C4-2B (cell line): ENCODE data around the gene CXXC5.

Experiments used
- ZFX ChIP-seq: fragments of 450-650 bp; IDR thresholded peaks from 2 replicates; pipeline ENCODE4 v1.6.1; 2017
- TF ChIP-seq, protein P1 (sequence below): fragments of 450-650 bp; conservative IDR thresholded peaks from 2 replicates; pipeline ENCODE4 v1.5.1; 2017; ENCODE audit warnings: mild to moderate bottlenecking

DNA sequence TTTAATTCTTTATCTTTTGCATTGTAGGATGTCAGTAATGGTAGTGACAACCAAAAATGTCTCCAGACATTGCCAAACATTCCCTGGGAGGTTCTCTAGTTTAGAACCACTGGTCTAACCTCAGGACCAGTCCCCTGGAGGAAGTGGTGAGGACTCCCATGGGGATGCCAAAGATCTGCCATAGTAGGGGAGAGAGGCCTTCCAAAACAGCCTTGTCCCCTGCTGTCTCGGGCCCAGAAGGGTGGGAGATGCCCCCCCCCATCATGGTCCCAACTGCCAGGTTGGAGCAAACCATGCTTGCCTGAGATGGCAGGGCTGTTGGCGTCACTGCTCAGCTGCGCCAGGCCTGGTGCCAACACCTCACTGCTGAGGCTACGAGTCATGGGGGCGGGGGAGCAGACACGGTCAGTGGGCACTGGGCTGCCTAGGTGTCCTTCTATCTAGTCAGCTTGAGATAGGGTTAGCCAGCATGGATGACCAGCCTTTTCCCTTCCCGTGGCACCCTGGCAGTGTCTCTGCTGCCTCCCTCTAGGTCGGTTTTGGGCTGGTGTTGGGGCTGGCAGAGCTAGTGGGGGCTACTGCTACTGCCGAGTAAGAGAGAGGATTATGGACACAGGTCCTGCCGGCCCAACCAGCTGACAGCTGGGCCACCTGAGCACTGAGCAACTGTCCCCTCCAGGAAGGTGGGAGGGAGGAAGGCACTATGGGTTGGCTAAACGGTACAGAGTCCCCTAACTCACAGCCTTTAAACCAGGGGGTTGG lies 8.3 kb upstream of the CXXC5 start:
- TF ChIP-seq, protein P1, sequence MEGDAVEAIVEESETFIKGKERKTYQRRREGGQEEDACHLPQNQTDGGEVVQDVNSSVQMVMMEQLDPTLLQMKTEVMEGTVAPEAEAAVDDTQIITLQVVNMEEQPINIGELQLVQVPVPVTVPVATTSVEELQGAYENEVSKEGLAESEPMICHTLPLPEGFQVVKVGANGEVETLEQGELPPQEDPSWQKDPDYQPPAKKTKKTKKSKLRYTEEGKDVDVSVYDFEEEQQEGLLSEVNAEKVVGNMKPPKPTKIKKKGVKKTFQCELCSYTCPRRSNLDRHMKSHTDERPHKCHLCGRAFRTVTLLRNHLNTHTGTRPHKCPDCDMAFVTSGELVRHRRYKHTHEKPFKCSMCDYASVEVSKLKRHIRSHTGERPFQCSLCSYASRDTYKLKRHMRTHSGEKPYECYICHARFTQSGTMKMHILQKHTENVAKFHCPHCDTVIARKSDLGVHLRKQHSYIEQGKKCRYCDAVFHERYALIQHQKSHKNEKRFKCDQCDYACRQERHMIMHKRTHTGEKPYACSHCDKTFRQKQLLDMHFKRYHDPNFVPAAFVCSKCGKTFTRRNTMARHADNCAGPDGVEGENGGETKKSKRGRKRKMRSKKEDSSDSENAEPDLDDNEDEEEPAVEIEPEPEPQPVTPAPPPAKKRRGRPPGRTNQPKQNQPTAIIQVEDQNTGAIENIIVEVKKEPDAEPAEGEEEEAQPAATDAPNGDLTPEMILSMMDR, result no peak
- no peak for TF ChIP-seq ZFX
